Parathyroid adenoma (tissue), 2 donors: ENCODE results near the gene B9D2.
"Not testable (repeated sequence)": the region's sequence is repeated elsewhere in the genome, so short reads cannot be mapped to it uniquely, and the experiment has no call there.

ENCODE experiments used
- H2AFZ ChIP-seq: fragments of 300-600 bp; sonication (generic); one replicate; pipeline ENCODE4 v1.7.0; 2017; ENCODE audit warnings: antibody characterized with exemption, mild to moderate bottlenecking
- H3K27ac ChIP-seq: fragments of 300-600 bp; sonication (generic); one replicate; pipeline ENCODE4 v1.7.0; 2017
- H3K27me3 ChIP-seq: fragments of 300-600 bp; sonication (generic); one replicate; pipeline ENCODE4 v1.7.0; 2017; ENCODE audit warnings: low read length; ENCODE audit not compliant: control insufficient read depth, insufficient read depth
- H3K36me3 ChIP-seq: fragments of 300-600 bp; sonication (generic); one replicate; pipeline ENCODE4 v1.7.0; 2017; ENCODE audit warnings: low read length; ENCODE audit not compliant: control insufficient read depth, insufficient read depth
- H3K4me1 ChIP-seq: fragments of 300-600 bp; sonication (generic); one replicate; pipeline ENCODE4 v1.7.0; 2017; ENCODE audit warnings: control low read depth
- H3K4me2 ChIP-seq: fragments of 300-600 bp; sonication (generic); one replicate; pipeline ENCODE4 v1.7.0; 2017; ENCODE audit warnings: low read length
- H3K4me3 ChIP-seq: fragments of 300-600 bp; sonication (generic); one replicate; pipeline ENCODE4 v1.7.0; 2017; ENCODE audit warnings: low read depth, low read length
- H3K79me2 ChIP-seq: fragments of 300-600 bp; sonication (generic); one replicate; pipeline ENCODE4 v1.7.0; 2017; ENCODE audit warnings: control low read depth
- H3K9ac ChIP-seq: fragments of 300-600 bp; sonication (generic); one replicate; pipeline ENCODE4 v1.7.0; 2017; ENCODE audit warnings: mild to moderate bottlenecking
- H3K9me3 ChIP-seq: fragments of 300-600 bp; sonication (generic); one replicate; pipeline ENCODE4 v1.7.0; 2017; ENCODE audit warnings: low read length; ENCODE audit not compliant: control insufficient read depth
- CTCF ChIP-seq: fragments of 300-600 bp; sonication (generic); IDR thresholded peaks from one replicate; pipeline ENCODE4 v1.7.0; 2017; ENCODE audit warnings: antibody characterized with exemption, mild to moderate bottlenecking
- donor health status: primary hyperparathyroidism.

B9D2 gene

GRCh38 chr19:41372501-41372900, 8.6 kb upstream of the B9D2 start:
- Histone ChIP-seq H3K9ac (no peak overlapping the region), H3K36me3 (no peaks in the 10 kb centered on the region), H3K27ac (no peak overlapping the region), H3K9me3 (no peaks in the 10 kb centered on the region), H3K4me3 (no peak overlapping the region), H3K27me3 (no peaks in the 10 kb centered on the region), H3K4me2 (no peak overlapping the region), H2AFZ (no peak overlapping the region), H3K79me2 (peaks cover 17% of the 10 kb centered on the region), H3K4me1 (peaks cover 10% of the 10 kb centered on the region)
- no peak for TF ChIP-seq CTCF

GRCh38 chr19:41371541-41371940, 7.6 kb upstream of the B9D2 start:
- H3K4me2 ChIP-seq, result no peak overlapping the region
- no peaks in the 10 kb centered on the region for H3K36me3 ChIP-seq
- H3K27me3 ChIP-seq, result no peaks in the 10 kb centered on the region
- H3K4me3 ChIP-seq, result no peak overlapping the region
- no peak for TF ChIP-seq CTCF
- H3K9me3 ChIP-seq, result no peaks in the 10 kb centered on the region
- no peak overlapping the region for H2AFZ ChIP-seq
- H3K79me2 ChIP-seq, result peaks cover 24% of the 10 kb centered on the region
- peaks cover 6% of the 10 kb centered on the region for H3K4me1 ChIP-seq
- no peak overlapping the region for H3K27ac ChIP-seq
- H3K9ac ChIP-seq, result no peak overlapping the region

- H2AFZ ChIP-seq, H3K27ac ChIP-seq, H3K4me3 ChIP-seq, H3K9me3 ChIP-seq, H3K9ac ChIP-seq, H3K4me1 ChIP-seq, H3K36me3 ChIP-seq, H3K27me3 ChIP-seq, H3K4me2 ChIP-seq: not testable (repeated sequence)
- H3K79me2 ChIP-seq, result peaks cover 28% of the 10 kb centered on the region
Observed at GRCh38 chr19:41371119-41371518, 7.2 kb upstream of the B9D2 start.

- no peaks in the 10 kb centered on the region for H3K36me3 ChIP-seq
- peaks cover 6% of the 10 kb centered on the region for H3K4me1 ChIP-seq
- H3K4me2 ChIP-seq, result no peak overlapping the region
- no peaks in the 10 kb centered on the region for H3K27me3 ChIP-seq
- H2AFZ ChIP-seq, result no peak overlapping the region
- TF ChIP-seq CTCF, result no peak
- no peak overlapping the region for H3K9ac ChIP-seq
- peaks cover 38% of the 10 kb centered on the region for H3K79me2 ChIP-seq
- H3K27ac ChIP-seq, result no peak overlapping the region
- no peaks in the 10 kb centered on the region for H3K9me3 ChIP-seq
- no peak overlapping the region for H3K4me3 ChIP-seq
Observed at GRCh38 chr19:41369769-41370168, 5.8 kb upstream of the B9D2 start.

- no peak overlapping the region for H3K9ac ChIP-seq
- H3K27ac ChIP-seq, result no peak overlapping the region
- H3K4me3 ChIP-seq, result no peak overlapping the region
- no peaks in the 10 kb centered on the region for H3K4me1 ChIP-seq
- H3K4me2 ChIP-seq, result no peak overlapping the region
- H3K36me3 ChIP-seq, result no peaks in the 10 kb centered on the region
- H3K27me3 ChIP-seq, result no peaks in the 10 kb centered on the region
- H2AFZ ChIP-seq, result no peak overlapping the region
- H3K9me3 ChIP-seq, result no peaks in the 10 kb centered on the region
- H3K79me2 ChIP-seq, result peaks cover 43% of the 10 kb centered on the region
- no peak for TF ChIP-seq CTCF
Observed at GRCh38 chr19:41367848-41368301, 3.9 kb upstream of the B9D2 start.
